Activated T-cell treated with anti-CD3 and anti-CD28 coated beads for 24 hours (primary cell): ENCODE results near the gene DPP10.

ENCODE experiments used
- DNase-seq: peaks from one replicate; pipeline ENCODE4 v3.0.0-alpha.2; 2020; ENCODE audit warnings: low read depth

The DPP10 gene

DNA sequence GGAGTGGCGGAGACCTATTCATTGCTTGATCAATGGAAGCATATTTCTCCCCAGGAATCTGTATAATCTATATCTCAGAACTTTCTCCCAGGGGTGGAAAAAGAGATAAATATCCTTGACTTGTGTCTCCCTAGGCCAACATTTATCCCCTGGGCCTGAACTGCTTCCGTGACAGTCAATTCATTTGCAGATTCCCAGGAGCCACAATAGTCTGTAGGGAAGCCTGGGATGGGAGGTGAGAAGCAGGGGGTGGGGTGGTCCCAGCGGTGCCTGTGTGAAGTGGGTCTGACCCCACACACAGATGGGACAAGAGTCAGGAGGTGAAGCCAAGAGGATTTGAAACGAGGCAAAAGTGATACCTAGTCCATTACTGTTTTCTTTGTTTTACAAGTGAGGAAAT, 166.8 kb downstream of the DPP10 start:
- DNase-seq, result no peak

GRCh38 chr2:114609801-114610200, 167.4 kb downstream of the DPP10 start:
- DNase-seq, result no peak

DNA sequence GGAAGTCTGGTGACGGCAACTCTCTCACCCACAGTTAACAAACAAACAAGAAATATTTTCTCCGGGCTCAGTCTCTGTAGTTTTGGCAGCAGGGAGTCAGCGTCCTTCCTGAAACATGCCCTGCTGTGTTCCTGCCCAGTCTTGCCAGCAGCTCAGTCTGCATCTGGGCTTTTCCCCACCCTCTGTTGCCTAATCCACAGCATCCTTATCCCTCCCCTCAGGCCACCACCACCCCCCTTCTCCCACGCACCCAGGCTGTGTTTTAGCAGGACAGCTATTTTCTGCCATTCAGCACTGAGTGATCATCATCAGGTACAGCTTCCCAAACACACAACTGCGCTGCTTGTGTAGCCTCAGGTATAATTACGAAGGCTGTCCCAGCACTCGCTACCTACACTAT, 168.2 kb downstream of the DPP10 start:
- DNase-seq, result no peak

- no peak for DNase-seq
Measured at GRCh38 chr2:114614592-114614991, 172.2 kb downstream of the DPP10 start.

- DNase-seq, result no peak
Measured at GRCh38 chr2:114628481-114628880, 186.0 kb downstream of the DPP10 start.

DNA sequence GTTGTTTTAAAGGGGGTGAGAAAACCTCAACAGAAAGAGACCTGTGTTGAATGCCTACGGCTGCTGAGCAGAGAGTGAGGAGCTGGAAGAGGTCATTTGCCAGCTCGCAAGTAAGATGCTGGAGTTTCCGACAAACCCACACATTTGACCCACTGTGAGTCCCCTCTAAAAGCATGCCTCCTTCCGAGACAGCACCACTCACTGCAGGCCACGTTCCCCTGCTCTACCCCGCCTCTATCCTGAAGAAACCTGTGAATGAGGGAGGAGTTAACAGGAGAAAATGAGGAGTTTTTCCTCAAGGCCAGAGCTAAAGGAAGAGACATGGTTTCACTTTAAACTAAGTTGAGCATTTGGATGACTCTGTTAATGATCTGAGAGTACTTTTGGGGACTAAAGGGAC, 188.7 kb downstream of the DPP10 start:
- DNase-seq, result no peak

GRCh38 chr2:114642166-114642770, 199.8 kb downstream of the DPP10 start:
- DNase-seq, result no peak

- no peak for DNase-seq
Measured at GRCh38 chr2:114642988-114643553, 200.6 kb downstream of the DPP10 start.

DNA sequence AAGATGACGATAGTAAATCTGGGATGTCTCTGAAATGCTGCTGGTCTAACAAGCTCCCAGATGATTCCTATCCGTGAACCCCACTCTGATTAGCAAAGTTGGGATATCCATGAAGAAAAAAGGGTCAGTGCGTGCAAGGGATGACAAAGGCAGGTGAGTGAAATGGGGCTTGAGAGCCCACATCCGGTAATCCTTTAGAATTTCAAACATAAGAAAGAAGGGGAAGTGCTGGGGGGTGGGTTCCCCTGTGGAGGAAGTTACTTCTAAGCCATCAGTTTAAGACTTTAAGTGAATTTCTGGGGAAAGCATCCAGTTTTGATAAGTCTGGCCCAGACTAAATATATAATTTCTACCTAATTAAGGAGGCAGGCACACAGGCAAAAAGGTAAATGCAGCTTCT, 209.5 kb downstream of the DPP10 start:
- DNase-seq, result no peak

DNA sequence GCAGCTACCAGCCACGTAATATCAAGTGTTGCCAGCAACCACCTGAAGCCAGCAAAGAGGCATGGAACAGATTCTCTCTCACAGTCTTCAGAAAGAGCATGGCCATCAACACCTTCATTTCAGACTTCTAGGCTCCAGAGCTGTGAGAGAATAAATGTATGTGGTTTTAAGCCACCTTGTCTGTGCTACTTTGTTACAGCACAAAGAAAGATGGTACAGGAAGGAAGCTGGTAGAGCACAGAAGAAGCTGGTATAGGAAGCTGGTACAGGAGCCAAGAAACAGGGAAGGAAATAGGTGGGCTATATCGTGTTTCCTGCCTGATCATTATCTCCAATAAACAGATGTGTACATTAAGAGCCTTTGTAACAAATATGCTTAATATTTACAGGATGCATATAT, 217.4 kb downstream of the DPP10 start:
- no peak for DNase-seq

DNA sequence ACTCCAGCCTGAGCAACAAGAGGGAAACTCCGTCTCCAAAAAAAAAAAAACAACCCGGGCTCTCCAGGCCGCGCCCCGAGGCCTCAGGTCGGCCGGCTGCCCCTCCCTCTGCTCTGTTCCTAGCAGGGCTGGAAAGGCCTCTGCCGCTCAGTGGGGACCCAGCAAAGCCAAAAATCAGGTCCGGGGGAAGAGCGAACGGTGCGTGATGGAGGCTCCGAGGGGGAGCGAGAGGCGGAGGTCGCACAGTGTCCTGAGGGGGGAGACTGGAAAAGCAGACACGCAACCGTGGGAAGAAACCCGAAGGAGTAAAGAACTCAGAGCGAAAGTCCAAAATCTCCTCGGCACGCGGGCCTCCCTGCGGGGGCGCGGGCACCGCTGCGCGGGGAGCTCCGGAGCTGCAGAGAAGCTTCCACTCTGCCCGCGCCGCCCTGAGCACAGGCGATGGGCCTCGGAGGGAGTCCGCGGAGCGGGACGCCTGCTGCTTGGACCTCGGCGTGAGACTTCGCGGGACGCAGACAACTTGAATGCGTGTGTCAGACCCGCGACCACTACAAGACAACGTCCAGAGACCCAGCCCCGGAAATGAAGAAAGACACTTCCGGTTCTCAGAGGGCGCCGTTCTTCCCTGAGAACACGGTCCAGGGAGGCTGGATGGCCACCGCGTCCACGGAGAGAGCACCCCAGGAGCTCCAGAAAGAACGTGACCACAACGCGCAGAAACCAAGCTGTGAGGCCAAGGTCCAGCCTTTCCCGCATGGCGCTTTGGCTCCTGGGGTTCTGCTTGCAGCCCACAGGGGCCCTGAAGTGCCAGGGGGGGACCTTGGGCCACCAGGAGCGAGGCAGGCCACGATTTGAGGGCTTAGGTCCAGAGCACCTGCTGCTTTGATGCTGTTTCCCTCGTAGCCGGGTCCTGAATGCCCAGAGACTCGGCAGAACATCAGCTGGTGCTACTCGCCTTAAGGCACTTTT, 219.8 kb downstream of the DPP10 start:
- no peak for DNase-seq

- DNase-seq, result no peak
Measured at GRCh38 chr2:114668415-114668814, 226.0 kb downstream of the DPP10 start.

GRCh38 chr2:114683251-114683650, 240.8 kb downstream of the DPP10 start:
- no peak for DNase-seq

DNA sequence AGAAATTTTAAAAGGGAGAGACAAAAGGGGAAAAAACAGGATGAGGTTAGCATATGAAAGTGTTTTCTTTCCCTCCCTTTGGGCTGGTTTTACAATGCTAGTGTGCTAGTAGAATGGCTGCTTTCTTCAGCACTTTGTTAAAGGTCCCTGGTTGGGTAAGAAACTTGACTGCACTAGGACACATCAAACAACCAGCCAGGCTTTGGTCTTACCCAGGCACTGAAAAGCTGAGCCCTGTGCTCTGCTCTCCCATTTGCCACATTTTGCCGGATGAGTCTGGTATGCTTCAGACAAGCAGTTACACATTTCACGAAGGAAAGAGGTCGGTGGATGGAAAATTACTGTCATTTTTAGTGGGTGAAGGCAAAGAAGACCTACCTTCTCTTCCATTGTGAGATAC, 242.0 kb downstream of the DPP10 start:
- no peak for DNase-seq

DNA sequence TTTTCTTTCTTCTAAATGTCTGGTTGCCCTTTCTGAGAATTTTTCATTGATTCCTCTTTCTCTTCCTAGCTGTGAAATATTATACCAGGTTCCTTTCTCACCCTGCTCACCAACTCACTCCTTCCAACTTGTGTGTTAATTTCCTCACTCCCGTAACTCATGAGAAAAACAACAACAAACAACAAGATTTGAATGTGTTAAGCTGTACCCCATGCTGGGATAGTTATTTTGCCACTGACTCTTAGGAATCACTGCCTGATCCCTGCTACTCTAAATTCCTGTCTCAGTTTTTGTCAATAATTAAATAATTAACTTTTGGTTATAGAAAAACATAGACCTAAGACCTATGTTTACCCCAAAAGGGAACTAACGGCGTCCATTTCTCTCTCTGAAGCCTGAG, 242.7 kb downstream of the DPP10 start:
- DNase-seq, result no peak

- DNase-seq, result no peak
Measured at GRCh38 chr2:114688241-114688640, 245.8 kb downstream of the DPP10 start.

DNA sequence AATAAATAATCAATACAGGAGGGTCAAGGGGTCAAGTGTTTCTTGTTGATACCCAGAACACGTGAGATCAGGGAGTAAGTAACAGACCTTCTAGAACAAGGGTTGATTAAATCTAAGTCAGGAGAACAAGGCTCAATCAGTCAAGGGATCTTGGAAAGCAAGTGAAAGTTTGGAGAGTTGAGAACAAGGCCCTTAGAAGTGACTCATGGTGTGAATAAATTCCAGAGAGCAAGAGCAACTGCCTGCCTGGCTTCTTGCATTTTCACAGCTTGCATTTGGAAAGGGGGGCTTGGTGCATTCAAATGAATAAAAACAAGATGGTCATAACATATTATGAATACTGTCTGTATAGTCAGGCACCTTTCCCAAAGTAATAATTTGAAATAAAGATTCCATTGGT, 256.1 kb downstream of the DPP10 start:
- DNase-seq, result no peak

- DNase-seq, result no peak
Measured at GRCh38 chr2:114699423-114699944, 257.0 kb downstream of the DPP10 start.

DNA sequence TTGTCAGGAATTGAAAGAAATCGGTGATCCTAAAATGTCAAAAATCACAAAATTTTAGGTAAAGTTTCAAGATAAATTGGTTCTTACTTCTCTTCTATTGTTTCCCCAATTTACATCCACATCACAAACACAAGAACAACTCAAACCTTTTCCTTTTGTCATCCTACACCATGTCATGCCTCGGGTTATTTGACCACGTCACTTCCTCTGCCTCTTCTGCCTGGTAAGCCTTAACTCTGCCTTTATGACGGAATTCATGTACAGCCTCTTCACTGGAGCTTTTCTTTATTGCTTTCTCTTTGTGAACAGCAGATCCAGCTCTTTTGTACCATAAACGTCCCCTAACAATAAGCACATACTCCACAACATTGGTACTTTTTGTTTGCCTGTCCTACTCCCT, 258.0 kb downstream of the DPP10 start:
- DNase-seq, result no peak

GRCh38 chr2:114709936-114710850, 267.8 kb downstream of the DPP10 start:
- no peak for DNase-seq

GRCh38 chr2:114714313-114714712, 271.9 kb downstream of the DPP10 start:
- no peak for DNase-seq

DNA sequence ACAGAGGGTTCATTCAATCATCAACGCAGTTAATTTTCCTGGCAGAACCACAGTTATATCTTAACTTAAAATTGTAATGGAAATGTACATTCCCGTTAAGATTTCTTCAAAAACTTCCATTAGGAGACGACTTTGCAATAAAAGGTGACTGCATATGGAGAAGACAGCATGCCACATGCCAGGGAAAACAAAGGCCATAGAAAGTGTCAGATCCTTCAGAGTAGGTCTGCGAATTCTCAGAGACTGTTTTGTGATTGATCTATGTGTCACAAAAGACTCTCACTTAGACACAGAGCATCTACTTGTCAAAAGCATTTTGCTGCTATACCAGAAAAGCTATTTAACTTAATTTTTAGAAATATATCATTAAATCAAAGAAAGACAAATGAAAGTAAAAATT, 274.6 kb downstream of the DPP10 start:
- no peak for DNase-seq
